GM21390 (cell line): ENCODE data around the gene MAML1.

Source experiments
- ATAC-seq: cut with Tn5 transposase; IDR thresholded peaks from one replicate; pipeline ENCODE4 v1.9.1; 2021; ENCODE audit not compliant: unreplicated experiment

Gene MAML1

GRCh38 chr5:179820483-179821297 is 88.1 kb downstream of the MAML1 start, which contains the start of gene SQSTM1:
Gene SQSTM1, plus strand, starts transcription at chr5:179820905. Its CDS starts 32 bp downstream, at chr5:179820937.
- ATAC-seq = peak; percentile 43

GRCh38 chr5:179821298-179822058 is 88.9 kb downstream of the MAML1 start:
- ATAC-seq = peak; percentile 50

GRCh38 chr5:179822059-179822432 is 89.4 kb downstream of the MAML1 start:
- ATAC-seq = no peak

GRCh38 chr5:179822444-179822990 is 89.9 kb downstream of the MAML1 start:
- ATAC-seq = no peak

DNA sequence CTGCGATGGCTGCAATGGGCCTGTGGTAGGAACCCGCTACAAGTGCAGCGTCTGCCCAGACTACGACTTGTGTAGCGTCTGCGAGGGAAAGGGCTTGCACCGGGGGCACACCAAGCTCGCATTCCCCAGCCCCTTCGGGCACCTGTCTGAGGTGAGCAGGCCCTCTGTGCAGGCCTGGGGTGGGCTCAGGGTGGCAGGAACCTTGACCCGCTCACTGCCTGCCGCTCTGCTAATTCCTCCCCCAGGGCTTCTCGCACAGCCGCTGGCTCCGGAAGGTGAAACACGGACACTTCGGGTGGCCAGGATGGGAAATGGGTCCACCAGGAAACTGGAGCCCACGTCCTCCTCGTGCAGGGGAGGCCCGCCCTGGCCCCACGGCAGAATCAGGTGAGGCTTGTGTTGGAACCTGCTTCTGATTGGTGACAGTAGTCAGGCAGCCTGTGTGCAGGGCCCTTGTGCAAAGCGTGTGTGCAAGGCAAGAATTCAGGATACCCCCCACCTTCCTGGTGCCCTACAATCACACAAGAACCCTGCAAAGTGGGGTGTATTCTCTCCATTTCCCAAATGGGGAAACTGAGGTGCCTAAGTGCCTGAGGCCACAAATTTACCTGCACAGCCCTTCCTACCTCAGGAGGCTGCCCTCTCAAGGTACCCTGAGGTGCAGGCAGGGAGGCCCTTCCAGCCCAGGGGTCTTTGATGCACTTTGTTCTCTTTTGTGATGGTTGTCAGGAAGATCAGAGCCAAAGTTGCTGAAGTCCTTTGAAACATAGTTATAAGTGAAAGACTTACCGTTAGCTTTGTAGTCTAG is 91.5 kb downstream of the MAML1 start:
- ATAC-seq = no peak

DNA sequence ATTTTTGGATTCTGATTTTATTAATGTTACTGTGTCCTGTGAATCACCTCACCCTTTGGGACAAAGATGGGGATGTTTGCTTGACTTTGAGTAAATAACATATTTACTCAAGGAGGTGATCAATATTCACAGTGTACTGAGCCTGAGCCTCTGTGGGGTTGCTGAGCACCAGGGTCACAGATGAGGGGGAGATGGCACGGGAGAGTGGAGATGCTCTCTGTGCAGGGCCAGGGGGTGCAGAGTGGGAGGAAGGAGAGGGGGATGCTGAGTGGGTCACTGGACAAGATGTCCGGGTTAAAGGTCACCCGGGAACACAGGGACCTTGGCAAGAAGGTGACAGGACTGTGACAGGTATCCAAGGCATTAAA is 92.1 kb downstream of the MAML1 start:
- ATAC-seq = no peak

DNA sequence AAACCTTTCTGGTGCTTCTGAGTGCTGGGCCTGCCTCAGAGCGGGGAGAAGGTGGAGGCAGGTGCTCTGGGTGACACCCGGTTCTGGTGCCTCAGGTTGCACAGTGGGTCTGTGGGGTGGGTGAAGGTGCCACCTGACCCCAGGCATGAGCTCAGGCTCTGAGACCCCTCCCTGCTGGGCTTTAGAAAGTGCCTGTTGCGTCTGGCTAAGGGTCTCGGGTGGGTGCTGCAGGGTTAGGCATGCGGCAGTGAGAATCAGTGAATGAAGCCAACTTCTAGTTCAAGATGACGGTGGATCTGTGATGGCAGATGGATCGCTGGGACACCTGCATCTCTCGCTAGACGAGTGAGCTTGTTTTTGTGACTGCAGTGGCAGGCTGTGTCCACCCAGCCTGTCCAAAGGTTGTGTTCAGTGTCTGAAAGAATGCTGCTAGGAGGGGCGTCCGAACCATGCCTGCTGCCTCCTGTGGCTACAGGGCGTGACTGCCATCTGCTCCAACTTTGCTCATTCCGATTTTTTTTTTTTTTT is 93.1 kb downstream of the MAML1 start:
- ATAC-seq = no peak
